DMS114 treated with DMSO at 0.1 percent for 48 hours (cell line): ENCODE results near the gene CALM1.

Experiments used
- DNase-seq: peaks from one replicate; lab custom pipeline; 2025; ENCODE audit not compliant: unreplicated experiment; lab: John Stamatoyannopoulos, UW

The CALM1 gene

DNA sequence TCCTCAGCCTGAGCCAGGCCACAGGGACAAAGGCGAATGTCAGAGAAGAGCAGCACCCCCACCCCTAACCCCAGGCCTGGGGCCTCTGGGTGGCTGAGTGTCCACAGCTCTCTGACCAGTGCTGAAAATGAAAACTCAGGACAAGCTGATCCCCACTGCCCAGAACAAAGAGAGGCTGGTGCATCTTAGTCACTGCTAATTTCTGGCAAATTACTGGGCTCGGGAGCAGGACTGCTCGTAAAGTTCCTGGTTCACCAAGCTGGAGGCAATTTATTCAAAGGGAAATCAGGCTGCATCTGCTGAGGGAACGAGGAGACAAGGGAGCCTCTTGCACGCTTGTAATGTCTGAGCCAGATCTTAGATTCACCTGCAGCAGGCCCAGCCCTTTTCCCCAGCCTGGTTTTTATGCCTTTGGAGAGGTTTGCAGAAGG is 43.2 kb downstream of the CALM1 start:
- no peak for DNase-seq

DNA sequence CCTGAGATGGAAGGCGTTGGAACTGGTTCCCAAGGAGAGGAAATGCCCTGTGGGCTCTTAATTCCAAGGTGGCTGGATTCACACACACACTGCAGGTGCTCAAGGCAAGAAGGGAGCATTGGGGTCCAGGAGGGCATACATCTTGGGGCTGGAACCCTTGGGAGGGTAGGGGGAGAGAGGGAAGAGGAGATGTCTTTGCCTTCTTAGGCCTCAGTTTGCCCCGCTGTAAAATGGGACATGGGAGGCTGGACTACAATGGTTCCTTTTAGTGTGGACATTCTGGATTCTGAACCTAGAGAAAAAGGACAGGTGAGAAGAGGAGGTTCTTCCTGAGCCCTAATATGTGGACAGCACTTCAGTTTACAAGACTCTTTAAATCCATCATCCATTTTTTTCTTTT is 43.8 kb downstream of the CALM1 start:
- DNase-seq, result no peak

- no peak for DNase-seq
These were observed 45.6 kb downstream of the CALM1 start for GRCh38 chr14:90442388-90442787.

DNA sequence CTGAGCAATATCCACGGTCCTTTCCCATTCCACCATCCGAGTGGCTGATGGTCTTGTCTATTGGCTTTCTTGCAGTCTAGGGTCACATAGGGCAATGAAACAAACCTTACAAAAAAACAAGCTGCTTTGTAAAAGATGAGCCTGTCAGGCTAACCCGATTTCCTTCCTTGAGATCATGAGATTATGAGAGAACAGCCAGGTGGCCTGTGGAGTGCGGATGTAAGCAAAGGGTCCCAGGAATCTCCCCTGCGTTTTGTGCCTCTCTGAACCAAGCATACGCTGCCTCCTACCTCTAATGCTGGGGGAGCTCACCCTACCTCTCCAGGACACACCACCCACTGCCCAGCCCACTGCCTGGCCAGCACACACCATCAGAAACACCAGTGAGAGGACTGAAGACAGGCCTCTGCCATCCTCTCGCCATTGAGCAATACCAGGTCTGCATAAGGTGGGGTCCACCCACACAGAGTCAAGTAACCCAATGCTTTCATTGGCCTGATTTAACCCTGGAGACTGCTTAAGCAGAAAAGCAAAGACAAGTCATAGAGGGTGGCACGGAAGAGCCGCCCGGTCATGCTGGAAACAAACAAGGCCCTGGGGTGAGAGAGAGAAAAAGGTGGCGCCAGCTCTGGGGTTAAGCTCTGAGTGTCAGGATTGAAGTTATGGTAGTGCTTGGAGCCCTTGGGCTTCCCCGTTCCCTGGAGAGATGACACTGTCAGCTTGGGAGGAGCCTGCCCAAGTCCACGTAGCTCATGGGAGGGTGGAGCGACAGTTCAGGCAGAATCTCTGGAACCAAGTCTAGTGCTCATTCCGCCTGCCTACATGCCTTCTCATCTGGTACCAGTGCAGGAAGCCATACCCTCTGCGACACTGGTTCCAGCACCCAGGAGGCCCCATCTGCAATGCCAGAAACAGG is 46.6 kb downstream of the CALM1 start:
- no peak for DNase-seq

GRCh38 chr14:90444077-90444696 is 47.4 kb downstream of the CALM1 start:
- no peak for DNase-seq

DNA sequence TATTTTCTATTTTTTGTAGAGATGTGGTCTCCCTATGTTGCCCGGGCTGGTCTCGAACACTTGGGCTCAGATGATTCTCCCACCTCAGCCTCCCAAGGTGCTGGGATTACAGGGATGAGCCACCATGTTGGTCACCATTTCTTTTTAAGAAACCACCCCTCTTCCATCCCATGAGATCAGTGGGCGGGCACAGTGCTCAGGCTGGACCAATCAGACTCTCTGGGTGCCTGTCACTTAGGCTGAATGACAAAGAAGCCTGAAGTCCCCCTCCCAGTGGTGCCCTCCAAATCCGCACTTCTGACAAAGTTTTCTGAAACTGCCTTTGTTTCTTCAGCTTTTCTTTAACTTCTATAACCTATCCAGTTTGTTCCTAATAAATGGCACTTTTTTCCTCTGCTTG is 48.2 kb downstream of the CALM1 start:
- DNase-seq, result no peak

- DNase-seq, result no peak
These were observed 49.6 kb downstream of the CALM1 start for GRCh38 chr14:90446405-90446804.

- no peak for DNase-seq
These were observed 51.1 kb downstream of the CALM1 start for GRCh38 chr14:90447720-90448497.

GRCh38 chr14:90449411-90449810 is 52.6 kb downstream of the CALM1 start:
- no peak for DNase-seq

- DNase-seq, result no peak
These were observed 53.3 kb downstream of the CALM1 start for GRCh38 chr14:90450151-90450550.

- DNase-seq, result no peak
These were observed 53.8 kb downstream of the CALM1 start for GRCh38 chr14:90450667-90451066.

GRCh38 chr14:90451443-90451842 is 54.6 kb downstream of the CALM1 start:
- DNase-seq, result no peak

DNA sequence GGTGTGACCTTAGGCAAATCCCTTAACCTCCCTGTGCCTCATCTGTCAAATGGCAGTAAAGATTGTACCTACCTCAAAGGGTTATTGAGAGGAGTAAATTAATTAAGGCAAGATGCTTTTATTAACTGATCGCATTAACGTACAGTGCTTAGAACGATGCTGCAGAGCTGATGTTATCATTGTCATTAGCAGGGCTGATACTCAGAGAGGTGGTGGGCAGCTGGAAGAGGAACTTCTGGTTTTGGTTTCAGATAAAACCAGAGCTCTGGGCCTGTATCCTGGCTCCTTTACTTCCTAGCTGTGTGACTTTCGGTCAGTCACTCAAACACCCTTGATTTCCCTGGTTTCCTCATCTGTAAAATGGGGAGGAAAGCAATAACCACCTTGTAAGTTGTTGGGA is 55.1 kb downstream of the CALM1 start:
- DNase-seq, result no peak

GRCh38 chr14:90452366-90452765 is 55.5 kb downstream of the CALM1 start:
- DNase-seq, result no peak

DNA sequence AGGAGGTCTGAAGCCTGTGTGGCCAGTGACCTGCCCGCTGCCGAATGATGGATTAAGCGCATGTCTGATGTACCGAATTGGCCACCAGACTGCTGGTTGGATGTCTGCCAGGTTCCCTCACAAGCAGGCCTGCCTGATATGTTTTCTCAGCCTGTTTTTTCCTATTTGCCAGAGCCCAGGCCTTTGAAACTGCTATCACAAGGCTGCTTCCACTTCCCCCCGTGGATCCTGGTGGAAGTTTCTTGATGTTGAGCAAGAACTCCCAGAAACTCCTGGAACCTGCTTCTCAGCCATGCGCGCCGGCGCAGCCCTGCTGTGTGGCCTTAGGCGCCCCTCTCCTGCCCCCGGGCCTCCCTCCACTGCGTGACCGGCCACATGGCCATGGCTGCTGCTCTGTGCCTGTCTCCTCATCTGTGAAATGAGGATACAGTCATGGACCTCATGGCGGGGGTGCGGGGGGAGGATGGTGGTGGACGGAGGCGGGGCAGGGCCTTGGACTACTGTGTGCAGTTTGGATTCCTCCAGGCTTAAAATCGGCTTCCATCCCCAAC is 56.6 kb downstream of the CALM1 start:
- DNase-seq, result no peak

DNA sequence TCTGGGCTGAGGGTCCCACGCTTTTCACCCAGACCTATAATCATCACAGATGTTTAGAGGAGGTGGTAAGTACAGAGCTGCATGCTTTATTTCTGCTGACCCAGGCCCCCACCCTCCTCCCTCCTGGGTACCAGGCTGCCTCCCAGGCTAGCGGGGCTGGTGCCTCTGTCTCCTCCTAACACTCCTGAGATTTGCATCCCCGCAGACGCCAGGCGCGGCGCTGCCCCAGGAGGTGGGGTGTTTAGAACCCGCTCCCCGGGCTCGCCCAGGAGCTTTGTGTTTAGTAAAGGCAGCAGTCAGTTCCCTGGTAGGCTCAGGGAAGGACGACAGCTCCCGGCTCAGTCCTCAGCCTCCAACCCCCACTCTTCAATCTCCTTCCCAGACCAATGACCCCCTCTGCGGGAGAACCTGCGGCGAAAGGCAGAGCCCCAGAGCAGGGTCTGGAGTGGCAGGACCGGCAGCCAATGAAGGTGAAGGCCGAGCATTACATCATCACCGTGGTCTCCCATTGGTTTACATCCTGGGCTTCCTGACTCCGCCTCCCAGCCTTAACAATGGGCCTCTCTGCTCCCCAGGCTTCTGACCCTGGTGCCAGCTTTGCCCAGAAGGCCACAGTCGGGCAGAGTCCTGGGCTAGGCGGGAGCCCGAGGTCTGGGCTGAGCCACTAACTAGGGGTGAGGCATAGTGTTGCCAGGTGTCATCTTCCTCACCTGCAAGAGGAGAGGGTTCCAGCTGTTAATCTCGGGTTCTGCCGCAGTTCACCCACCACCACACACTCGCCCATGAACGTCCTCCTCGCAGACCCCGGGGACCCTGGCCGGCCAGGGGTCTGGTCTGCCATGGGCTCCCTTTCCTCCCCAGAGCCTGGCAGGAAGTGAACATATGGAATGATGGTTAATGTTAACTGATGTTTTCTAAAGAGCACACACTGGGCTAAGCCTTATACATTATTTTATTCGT is 57.5 kb downstream of the CALM1 start:
- no peak for DNase-seq

DNA sequence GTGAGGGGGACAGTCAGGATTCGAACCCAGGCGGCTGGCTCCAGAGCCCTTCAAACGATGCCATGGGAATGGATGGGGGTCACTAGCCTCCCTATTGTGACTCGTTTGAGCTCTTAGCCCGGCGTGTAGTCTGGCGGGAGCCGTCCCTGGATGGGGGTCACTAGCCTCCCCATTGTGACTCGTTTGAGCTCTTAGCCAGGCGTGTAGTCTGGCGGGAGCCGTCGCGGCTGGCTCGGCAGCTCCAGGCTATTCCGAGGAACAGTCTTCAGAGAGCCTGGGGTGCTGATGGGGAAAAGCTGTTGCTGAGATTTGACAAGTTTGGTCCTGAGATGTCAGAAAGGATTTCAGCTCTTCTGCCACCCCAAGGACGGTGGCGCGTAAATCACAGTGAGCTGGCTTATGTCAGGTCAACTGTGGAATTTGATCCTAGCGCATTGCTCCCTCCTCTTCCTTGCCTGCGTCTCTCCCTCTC is 58.3 kb downstream of the CALM1 start:
- no peak for DNase-seq

DNA sequence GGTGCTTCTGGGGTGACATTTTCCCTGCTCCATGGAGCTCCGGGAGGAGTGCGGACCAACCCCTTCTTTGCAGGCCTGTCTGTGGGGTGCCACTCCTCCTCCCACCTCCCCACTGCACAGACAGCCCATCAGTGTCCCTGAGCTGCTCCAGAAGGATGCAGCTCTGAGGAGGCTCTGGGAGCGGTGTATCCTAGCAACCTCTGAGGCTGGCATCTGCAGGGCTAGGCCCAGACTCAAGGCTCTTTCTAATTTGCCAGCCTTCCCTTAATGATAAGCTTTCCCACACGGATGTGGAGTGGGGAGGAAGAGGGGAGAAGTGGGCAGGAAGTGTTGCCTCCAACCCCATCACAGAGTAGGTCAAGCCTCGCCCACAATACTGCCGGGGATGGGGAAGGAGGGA is 59.7 kb downstream of the CALM1 start:
- DNase-seq, result no peak

DNA sequence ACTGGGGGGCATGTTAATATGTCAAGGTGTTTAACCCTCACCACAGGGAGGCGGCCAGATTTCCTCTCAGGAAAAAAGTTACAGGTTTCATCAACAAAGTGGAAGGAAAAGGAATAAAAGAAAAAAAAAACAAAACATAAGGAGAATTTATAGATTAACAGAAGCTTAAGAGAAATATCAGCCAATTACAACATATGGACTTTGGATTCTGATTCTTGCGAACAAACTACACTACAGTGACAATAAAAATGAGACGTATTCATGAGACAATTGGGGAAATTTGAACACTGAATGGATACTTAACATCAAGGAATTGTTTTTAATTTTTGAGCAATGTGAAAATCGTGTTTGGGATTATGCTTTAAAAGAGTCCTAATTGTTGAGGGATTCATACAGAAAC is 60.4 kb downstream of the CALM1 start:
- no peak for DNase-seq
